Left forelimb (tissue), 1 donor: Measurements from ENCODE around the gene BIRC5.

ENCODE experiments used
- DNase-seq: peaks from one replicate; pipeline ENCODE4 v3.0.0-alpha.2; 2018; ENCODE audit warnings: low spot score

Gene BIRC5

GRCh38 chr17:78256707-78257591 lies 42.9 kb downstream of the BIRC5 start:
- no peak for DNase-seq

GRCh38 chr17:78257810-78258322 lies 43.8 kb downstream of the BIRC5 start:
- DNase-seq = no peak

GRCh38 chr17:78258323-78259191 lies 44.5 kb downstream of the BIRC5 start:
- no peak for DNase-seq

GRCh38 chr17:78259192-78259554 lies 45.1 kb downstream of the BIRC5 start:
- DNase-seq = no peak

DNA sequence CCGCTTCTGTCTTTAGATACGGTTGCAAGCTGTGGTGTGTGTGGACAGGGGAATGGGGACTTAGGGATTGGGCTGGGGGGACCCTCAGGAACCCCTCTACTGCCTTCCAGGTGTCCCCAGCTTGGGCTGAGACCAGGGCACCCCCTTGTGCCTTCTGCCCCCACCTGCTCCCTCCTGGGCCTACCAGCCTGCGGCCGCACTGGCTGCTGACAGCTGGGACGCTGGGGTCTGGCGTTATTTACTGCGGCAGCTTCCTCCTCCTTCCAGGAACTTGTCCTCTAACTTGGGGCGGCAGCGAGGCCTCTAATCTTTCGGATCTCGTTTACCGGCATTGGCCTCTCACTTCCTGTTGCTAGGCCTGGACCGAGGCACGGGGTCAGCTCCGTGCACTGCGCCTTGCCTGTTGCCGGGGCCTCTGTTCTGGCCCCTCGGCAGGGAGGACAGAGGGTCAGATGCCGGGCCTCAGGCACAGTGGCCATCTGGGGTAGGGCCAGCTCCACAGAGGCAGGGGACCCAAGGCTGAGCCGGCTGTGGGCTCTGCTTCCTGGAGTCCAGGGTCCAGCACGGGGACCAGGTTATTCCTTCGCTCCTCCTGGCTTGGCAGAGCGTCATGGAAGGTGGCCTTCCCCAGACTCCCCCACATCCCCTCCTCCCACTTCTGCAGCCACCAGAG lies 49.1 kb downstream of the BIRC5 start:
- no peak for DNase-seq

DNA sequence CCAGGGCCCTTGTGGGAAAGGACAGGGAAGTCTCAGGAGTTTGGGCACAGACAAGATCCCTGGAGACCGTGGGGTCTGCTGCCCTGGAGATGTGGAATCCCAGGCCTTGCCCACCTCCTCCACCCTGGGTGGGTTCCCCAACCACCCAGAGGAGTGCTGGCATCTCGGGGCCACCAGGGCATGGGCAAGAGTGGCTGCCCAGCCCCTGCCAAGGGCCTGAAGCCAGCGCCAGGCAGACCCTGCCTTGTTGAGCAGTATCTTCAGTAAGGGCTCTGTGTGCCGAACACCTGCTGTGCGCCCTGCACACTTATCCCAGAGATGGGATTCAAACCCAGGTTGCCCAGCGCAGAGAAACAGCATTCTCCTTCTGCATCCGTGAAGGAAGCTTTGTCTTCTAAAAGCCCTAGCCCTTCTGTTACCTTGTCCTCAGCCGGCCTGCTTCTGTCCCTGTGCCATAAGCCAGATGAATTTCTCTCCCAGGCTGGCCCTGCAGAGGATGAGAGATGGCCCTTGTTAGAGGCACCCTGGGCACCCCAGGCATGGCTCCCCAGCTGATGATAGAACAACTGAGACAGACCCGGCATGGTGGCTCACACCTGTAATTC lies 49.8 kb downstream of the BIRC5 start:
- DNase-seq = no peak

DNA sequence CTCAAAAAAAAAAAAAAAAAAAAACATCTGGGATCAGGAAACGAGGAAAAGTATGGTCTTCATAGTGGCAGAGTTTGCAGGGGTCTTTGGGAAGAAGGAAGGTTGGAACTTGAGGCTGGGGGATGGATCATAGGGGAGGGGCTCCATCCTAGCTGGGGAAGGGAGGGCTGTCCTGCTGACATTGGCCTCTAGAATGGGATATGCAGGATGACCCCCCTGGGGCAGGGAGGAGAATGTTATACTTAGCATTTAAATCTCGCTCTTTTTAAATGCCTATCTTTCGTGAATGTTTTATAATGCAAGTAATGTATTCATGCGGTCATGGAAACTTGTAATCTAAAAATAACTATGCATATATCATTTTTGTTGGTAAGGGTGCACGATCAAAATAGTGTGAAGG lies 50.5 kb downstream of the BIRC5 start:
- no peak for DNase-seq

DNA sequence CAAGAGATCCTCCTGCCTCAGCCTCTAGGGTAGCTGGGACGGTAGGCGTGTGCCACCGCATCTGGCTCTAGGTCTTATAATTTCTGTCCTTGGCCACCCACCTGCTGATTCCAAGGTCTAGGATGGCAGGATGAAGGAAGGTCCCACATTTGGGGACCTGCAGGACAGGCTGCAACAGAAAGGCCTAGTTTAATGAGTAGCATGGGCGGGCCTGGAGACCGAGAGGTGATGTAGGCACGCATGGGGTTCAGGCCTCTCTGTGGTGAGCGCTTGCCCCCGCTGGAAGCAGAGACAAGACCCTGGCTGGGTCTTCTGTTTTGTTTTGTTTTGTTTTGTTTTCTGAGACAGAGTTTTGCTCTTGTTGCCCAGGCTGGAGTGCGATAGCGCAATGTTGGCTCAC lies 51.1 kb downstream of the BIRC5 start:
- DNase-seq = no peak

DNA sequence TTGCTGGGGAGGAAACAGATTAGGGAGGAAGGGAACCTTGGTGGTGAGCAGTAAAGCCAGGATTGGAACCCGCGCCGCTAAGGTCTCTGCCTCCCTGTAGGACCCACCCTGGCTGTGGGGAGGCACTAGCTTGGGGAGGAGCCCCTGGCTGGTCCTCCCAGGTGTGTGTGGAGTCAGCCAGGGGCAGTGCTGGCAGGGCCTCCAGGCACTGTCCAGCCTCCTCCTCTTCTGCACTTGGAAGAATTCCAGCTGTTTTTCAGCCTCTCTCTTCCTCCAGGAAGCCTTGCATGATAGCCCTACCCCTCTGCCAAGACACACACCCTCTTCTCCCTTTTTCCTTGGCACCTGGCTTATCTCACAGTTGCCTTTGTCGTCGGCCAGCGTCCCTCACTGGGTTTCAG lies 52.2 kb downstream of the BIRC5 start:
- no peak for DNase-seq

DNA sequence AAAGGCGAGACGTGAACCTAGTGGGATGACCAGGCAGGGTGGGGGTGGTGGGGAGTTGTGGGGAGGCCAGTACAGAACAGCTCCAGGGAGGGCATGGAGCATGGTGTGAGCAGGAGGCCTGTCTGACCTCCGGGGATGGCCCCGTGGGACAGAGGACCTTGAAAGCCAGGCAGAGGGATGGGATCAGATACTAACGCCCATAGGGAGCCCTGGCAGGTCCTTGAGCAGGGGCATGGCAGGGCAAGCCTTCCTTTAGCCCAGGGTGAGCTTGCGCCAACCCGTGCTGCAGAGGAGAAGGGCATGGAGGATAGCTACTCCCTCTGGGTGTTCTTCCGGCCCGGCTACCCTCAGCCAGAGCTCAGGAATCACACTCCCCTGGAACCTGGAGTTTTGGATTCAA lies 52.7 kb downstream of the BIRC5 start:
- no peak for DNase-seq

GRCh38 chr17:78267253-78268073 lies 53.4 kb downstream of the BIRC5 start:
- DNase-seq = no peak

DNA sequence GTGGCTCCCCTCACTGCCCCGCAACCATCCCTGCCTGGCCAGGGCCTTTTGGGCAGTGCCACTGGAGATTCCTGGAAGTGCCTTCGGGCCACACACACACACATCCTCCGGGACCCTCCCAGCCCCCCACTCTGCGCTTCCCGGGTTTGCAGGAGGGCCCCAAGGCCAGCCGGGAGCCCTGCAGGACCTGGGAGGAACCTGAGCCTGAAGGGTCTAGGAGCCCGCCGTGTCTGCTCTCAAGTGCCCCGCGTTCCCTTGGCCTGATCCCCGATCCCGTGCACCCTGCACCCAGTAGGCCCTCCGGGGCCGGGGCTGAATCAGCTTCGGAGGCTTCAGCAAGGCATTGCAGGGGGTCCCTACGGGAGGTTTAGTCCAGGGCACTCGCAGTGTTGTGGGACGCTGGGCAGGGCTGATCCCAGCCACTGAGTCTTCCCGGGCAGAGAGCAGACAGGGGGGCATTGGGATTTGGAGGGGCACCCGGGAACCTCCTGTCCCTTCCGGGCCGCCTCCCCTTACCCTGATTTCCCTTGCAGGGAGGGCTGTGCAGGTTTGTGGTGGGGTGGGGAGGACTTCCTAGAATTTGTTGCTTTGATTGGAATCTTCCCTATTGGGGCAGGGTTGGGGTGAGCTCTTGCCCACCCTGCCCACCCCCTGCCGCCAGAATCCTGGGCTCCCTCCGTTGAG lies 54.3 kb downstream of the BIRC5 start:
- DNase-seq = no peak

DNA sequence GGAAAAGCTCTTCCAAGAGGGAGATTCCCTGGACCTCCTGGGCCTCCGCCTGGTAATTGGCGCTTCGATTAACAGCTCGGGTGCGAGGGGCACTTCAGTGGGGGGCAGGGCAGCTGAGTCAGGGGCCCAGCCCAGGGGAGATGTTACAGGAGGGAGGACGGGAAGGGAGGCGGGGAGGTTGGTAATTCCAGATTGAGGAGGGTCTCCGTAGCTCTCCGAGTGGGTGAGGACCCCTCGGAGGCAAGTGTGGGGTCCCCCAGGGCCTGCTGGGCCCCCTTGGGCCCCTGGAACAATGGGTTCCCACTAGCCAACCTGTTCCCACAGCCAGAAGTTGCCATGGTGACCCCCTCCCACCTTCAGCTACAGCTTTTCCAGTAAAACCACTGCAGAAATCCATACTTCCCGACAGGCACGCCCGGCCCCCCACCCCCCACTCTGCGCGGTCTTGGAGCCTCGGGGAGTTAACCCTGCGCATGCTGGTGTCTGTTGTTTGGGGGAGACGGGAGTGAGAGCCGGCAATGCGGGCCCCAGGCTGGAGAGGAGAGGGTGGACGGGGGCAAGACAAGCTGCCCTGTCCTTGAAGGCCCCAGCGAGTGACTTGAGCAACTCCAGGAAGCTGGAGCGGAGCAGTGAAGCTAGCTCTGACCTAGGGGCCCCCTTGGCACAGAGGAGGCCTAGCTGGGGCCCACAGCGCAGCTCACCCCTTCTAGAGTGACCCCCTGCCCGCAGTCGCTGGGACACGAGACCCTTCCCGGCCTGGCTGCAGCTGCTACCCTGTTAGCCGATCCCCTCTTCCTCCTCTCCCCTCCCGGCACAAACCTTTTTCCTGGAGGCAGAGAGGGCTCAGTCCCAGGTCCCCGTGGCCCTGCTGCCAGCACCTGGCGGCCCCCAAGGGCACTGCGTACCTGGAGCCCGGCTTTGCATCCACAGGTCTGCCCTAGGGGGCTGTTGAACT lies 55.2 kb downstream of the BIRC5 start:
- peak; percentile 81 for DNase-seq

DNA sequence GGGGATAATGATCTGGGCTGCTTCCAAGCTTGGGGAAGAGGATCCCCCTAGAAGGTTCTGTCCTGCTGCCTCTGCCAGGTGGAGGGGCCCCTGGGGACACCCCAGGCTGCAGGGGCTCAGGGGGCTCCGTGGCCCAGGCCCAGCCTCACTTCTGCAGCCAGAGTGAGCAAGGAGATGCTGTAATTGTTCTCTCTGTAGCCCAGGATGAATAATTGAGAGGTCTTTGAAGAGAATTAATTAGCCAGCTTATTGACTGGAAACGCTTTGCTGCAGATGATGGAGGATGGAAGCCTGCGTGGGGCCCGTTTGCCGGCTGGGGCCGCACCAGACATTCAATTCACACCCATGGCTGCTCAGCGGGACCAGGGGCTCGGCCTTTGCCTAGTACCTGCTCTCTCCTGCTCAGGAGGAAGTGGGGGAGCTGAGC lies 55.9 kb downstream of the BIRC5 start:
- DNase-seq = no peak

GRCh38 chr17:78271419-78272170 lies 57.5 kb downstream of the BIRC5 start:
- DNase-seq = no peak

GRCh38 chr17:78272181-78272913 lies 58.3 kb downstream of the BIRC5 start:
- no peak for DNase-seq

DNA sequence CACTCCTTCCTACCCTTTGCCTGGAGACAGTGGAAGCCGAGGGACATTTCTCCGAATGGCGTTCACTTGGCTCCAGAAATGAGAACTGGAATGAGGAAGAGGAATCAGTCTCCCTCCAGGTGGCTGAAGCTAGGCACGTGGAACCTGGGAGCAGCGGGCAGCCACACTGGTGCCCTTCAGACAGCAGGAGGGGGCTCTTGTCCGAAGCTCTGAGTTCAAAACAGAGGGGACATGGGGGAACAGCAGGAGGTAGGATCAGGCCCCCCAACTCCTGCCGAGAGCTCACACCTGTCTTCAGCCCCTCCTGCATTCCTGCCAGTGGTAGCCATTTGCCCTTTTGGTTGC lies 58.8 kb downstream of the BIRC5 start:
- DNase-seq = no peak

DNA sequence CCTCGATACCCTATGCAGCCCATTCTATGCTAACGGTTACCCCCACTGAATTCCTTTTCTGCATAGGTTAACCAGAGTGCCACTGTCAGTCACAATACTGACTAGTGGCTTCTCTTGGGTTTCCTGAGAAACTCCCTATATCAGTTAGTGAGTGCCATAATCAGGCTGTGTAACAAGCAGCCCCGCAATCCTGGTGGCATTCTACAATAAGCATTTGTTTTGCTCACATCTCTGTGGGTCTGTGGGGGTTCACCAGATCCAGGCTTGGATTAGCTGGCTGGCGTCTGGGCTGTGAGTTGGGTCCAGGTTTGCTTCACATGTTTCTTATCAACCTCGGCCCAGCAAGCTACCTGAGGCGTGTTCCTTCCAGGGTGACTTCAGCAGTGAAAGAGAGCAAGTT lies 59.8 kb downstream of the BIRC5 start:
- DNase-seq = no peak
